ENCODE results near the gene DLG2.

DLG2 gene

DNA sequence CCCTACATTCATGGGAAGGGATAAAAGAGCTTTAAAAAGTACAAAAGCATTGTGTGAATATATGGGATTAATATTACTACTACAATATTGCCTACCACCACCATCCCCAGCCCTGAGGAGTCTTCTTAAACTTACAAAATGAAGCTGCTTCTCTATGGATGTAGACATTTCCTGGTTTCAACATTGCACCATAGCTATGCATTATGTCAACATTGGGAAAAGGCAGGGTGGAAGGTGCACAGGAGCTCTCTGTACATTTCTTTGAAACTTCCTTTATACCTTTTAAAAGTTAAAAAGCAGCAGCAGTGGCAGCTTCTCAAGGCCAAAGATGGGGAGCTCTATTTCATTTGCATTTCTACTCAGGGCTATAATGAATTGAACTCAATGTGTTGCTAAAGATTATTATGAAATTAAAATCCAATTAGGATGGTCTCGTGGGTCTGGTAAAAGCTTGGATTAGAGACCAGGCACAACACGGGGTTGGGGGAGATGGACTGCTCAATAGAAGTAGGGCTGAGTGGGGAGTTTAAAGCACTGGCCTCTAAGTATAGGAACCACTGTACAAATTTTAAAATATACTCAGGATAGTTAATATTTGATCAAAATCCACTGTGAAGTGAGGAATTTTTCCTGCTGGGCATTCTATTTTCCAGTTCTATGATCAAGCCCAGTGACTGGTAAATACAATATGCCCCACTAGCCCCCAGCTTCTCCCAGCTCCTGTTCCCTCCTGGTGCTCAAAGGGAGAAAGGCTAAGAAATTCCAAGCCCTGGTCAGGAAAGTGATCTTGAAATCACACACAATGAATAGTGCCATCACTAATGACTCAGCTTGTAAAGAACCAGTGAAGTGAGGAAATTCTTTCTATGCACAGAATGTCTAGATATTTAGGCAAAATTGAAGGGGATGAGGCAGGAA is 1978.3 kb downstream of the DLG2 start:
- no peak for DNase-seq (ENCODE audit: low read depth, low spot score)

DNA sequence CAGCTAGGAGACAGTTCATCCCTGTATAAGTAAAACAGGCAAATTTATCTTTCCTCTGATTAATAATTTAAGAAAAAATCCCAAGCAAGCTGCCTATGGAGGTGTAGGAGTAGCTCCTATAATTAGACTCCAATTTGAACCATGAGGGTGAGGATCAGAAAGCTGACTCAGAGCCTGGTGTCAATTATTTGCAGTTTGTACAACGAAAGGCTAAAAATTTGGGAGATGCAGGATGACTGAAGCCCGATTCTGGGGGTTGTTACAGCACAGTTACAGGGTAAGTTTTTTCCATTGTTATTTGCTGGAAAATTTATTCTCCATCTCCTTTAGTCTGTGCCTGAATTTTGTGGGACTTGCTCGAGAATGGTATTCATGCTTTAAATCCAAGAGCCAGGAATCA is 1981.6 kb downstream of the DLG2 start:
- DNase-seq (ENCODE audit: low read depth, low spot score): no peak

DNA sequence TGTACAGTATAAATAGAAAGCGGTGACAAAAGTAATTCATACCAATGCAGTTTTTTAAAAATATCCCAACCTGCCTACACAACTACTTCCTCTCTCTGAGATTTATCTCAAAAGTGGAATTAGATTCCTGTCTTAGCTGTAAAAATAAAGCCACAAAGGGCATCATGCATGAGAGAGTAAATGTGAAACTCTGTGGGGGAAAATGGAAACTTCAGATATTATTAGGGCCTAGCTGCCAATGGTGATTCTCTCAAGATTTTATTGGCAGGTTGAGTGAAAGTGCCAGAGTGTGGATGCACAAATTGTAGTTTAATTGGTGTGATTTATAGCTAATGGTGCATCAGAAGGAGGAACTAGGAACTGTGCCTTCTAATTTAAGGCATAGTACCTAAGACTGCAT is 1984.0 kb downstream of the DLG2 start:
- no peak for DNase-seq (ENCODE audit: low read depth, low spot score)

- DNase-seq (ENCODE audit: low read depth, low spot score): no peak
These were observed 1984.6 kb downstream of the DLG2 start for GRCh38 chr11:83642500-83642899.

- DNase-seq (ENCODE audit: low read depth, low spot score): no peak
These were observed 1985.6 kb downstream of the DLG2 start for GRCh38 chr11:83641511-83641910.

DNA sequence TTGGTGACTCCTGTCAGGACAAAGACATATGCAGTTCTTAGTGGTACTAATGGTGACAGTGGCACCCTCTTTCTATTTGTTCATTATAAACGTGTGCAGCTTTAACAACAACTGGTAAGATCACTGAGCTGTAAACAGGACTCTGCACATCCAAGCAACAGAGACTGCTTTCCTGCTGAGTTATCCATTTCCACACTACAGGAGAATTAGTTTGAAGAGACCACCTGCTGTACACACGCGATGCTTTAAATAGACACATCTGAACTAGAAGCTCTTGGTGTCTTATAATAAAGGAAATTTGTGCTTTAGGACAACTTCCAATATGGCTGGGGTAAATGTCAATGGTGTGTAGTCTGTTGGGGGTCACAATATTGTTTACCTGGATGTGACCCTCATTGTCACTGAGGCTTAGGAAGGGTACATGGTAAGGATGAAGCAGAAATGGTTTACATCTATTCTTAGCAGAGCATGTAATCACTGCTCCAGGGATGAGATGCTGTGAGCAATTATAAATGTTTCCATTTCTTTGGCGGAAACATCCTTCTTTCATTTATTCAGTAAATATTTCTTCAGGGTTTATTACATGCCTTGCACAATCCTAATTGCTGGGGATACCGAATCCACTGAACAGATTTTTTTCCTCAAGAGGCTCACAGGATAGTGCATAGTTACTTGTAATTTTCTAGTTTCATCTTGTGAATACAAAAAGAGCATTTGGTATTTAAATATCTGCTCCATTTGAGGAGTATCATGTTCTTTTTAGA is 1987.0 kb downstream of the DLG2 start:
- DNase-seq (ENCODE audit: low read depth, low spot score): no peak

DNA sequence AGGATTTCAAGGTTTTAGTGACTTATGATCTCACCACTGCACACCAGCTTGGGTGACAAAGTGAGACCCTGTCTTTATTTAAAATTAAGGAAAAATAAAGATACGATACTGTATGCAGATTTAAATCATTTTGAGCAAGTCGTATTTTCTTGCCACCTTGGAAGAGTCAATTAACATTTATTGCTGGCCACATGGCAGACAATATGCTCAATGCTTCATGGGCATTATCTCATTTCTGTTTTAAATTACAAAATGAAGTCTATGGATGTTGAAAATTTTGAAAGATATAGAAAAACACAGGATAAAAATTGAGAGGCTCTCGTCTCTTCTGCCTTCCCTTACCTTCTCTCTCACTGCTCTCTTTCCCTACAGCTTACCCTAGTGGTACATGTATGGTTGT is 1992.0 kb downstream of the DLG2 start:
- no peak for DNase-seq (ENCODE audit: low read depth, low spot score)

- no peak for DNase-seq (ENCODE audit: low read depth, low spot score)
These were observed 1996.9 kb downstream of the DLG2 start for GRCh38 chr11:83630211-83630610.

- DNase-seq (ENCODE audit: low read depth, low spot score): no peak
These were observed 1997.4 kb downstream of the DLG2 start for GRCh38 chr11:83629775-83630174.

GRCh38 chr11:83628622-83629355 is 1998.4 kb downstream of the DLG2 start:
- no peak for DNase-seq (ENCODE audit: low read depth, low spot score)

GRCh38 chr11:83625336-83625735 is 2001.8 kb downstream of the DLG2 start:
- no peak for DNase-seq (ENCODE audit: low read depth, low spot score)

DNA sequence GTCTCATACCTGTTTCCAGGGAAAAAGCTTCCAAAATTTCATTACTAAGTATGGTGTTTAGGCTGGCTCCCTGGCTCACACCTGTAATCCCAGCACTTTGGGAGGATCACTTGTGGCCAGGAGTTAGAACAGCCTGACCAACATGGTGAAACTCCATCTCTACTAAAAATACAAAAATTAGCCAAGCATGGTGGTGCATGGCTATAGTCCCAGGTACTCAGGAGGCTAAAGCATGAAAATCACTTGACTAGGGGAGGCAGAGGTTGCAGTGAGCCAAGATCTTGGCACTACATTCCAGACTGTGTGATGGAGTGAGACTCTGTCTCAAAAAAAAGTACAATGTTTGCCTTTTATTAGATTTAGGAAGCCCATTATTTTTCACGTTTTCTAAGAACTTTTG is 2009.5 kb downstream of the DLG2 start:
- no peak for DNase-seq (ENCODE audit: low read depth, low spot score)

- no peak for DNase-seq (ENCODE audit: low read depth, low spot score)
These were observed 2013.4 kb downstream of the DLG2 start for GRCh38 chr11:83613767-83614121.

GRCh38 chr11:83612891-83613766 is 2014.0 kb downstream of the DLG2 start:
- DNase-seq (ENCODE audit: low read depth, low spot score): no peak

DNA sequence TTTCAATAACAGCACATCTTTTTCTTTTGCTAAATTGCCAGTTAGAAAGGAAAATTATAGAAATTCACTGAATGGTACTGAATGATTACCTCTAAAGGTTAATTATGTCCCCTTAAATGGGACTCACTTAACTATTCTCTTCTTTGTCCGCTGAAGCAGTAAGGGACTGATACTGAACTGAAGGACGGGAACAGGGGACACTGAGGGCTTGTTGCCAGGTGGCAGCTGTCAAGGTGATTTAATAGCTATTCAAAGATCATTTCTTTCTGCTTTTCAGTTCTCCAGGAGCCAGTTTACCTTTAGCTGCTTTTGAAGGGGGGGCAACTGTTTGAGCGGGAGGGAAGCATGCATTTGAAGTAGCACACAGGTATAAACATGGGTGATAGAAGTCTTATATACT is 2015.5 kb downstream of the DLG2 start:
- no peak for DNase-seq (ENCODE audit: low read depth, low spot score)

DNA sequence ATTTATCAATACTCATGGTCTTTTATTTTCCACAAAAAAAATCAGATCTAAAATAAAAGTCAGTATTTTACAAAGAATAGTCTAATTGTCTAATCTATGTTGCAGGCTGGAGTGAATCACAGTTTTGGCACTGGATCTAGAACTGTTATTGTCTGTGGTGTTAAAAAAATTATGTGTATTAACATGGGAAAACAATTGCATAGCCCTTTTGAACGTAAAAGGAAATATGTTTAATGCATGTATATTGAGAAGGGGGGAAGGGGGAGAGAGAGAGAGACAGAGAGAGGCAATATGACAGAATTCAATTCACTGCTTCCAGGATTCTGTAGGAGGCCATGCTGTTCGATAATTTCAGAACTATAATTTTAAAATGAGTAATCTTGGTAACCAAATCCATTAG is 2016.1 kb downstream of the DLG2 start:
- no peak for DNase-seq (ENCODE audit: low read depth, low spot score)

DNA sequence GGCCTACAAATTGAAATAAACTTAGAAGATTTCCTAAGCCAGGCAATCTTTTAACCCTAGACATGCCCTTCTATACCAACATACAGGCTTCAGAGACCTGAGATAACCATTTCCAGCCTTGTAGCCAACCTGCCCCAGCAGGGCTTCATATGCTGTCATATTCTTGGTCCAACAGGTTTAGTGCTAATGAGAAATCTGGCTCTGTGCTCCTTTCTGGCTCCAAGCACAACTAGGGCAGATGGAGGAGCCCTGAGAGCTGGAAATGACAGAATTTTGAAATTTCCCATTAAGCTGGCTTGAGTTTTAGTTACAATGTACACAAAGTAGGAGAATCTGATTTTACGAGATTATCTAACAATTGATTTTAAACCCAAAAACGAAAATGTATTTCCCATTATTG is 2018.0 kb downstream of the DLG2 start:
- no peak for DNase-seq (ENCODE audit: low read depth, low spot score)

- DNase-seq (ENCODE audit: low read depth, low spot score): no peak
These were observed 2018.6 kb downstream of the DLG2 start for GRCh38 chr11:83608571-83608970.

DNA sequence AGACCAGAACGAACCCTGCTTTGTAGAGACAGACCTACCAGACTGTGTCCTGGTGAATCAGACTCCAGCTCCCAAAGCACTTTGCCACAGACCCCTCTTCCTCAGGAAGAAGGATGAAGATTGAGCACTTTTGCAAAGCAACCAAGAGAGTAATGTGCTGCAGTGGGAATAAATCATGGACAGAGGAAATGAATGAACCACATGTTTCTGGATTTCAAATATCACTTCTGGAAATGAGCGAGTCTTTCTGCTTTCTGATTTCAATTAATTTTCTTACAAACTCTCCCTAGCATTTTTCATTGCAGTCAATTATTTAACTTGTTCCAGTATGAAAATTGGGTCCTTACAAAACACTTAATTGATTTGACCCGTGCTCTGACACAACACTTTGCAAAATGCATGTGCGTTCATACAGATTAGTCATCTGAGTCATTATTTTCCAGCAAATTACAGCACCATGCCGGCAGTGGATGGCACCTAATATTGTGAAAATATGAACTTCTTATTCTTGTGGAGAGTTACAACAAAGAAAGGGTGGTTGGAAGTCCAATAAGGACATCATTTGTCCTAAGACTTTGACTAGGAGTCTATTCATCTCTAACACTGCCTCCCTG is 2025.1 kb downstream of the DLG2 start:
- DNase-seq (ENCODE audit: low read depth, low spot score): no peak

DNA sequence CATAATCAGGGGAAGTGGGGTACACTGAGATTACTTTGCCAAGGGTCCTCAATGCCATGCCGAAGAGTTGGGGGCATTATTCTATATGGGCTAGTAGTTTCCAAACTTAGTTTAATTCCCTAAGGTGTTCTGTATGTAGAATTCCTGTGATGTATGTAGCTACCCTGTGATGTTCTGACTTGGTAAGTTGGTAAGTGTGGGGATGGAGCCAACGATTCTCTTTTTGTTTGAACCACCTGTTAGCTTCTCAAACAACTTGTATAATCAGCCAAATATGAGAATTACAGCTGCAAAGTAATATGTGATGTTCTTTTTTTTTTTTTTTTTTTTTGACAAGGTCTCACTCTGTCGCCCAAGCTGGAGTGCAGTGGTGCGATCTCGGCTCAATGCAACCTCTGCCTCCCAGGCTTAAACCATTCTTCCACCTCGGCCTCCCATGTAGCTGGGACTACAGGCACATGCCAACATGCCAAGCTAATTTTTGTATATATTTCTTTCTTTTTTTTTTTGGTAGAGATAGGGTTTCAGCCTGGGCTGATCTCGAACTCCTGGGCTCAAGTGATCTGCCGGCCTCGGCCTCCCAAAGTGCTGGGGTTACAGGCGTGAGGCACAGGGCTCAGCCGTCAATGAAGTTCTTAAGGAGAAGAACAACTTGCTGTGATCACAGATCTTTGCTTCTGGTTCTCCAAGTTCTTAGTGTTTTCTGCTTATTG is 2025.8 kb downstream of the DLG2 start:
- no peak for DNase-seq (ENCODE audit: low read depth, low spot score)

Measured in activated CD4-positive, CD25-positive, alpha-beta regulatory T cell treated with anti-CD3 and anti-CD28 coated beads, Interleukin-2, amount 50 U/mL, for 16 hours (primary cell).